ENCODE data around the gene CACYBP. TPM values are rescaled to one million over a fixed set of nuclear protein-coding genes. Genes with fewer than 3 reads are reported as not detected.

The CACYBP gene
- total RNA-seq, 2 experiments from 2014 or later, result 140 to 146 TPM

- H3K27ac ChIP-seq (ENCODE audit: low read depth in 1 of 2, low read length in 2 of 2), result no peak overlapping the region
- peak overlapping the region; percentile 50 for H3K27ac Mint-ChIP-seq
- intact Hi-C loops (cut with DNase I, micrococcal nuclease), result no loop called here
- H3K4me1 Mint-ChIP-seq (ENCODE audit: low read depth), result peaks cover 57% of the 10 kb centered on the region
- ChIA-PET CTCF (interaction anchor here (1.2 kb wide), 1 partner anchor 58 kb away, joined by 4 read pairs; no protein-coding TSS in a partner anchor), POLR2A (interaction anchor here (0.8 to 10.4 kb wide), 3 partner anchors 11 to 28 kb away, joined by 3 to 338 read pairs (median 22); partner anchors contain the start of gene CACYBP)
- no peaks in the 10 kb centered on the region for H3K27me3 Mint-ChIP-seq
- peak overlapping the region; percentile 27 for H3K4me3 Mint-ChIP-seq
- DNase-seq (no peak), ATAC-seq (ENCODE audit: poor library complexity) (no peak)
- TF ChIP-seq CTCF (IDR thresholded peaks at IDR 0.05), result no peak
- peaks cover 30% of the 10 kb centered on the region for H3K36me3 ChIP-seq (ENCODE audit: insufficient read depth, low read length)
- no peaks in the 10 kb centered on the region for H3K9me3 Mint-ChIP-seq
- H3K9me3 ChIP-seq (ENCODE audit: control insufficient read depth in 1 of 2, insufficient read depth in 1 of 2, low read length in 2 of 2), result no peaks in the 10 kb centered on the region
- H3K27me3 ChIP-seq (ENCODE audit: control insufficient read depth in 1 of 2, insufficient read depth in 2 of 2, low read length in 2 of 2), result no peaks in the 10 kb centered on the region
- no peak overlapping the region for H3K4me3 ChIP-seq (ENCODE audit: low read length)
- peaks cover 42% of the 10 kb centered on the region for H3K36me3 Mint-ChIP-seq (ENCODE audit: low read depth)
- H3K4me1 ChIP-seq (ENCODE audit: insufficient read depth, low read length), result peaks cover 43% of the 10 kb centered on the region
Measured at GRCh38 chr1:174971466-174971865, 28.3 kb upstream of the CACYBP start.

GRCh38 chr1:174971902-174972301, 27.8 kb upstream of the CACYBP start:
- peaks cover 59% of the 10 kb centered on the region for H3K4me1 Mint-ChIP-seq (ENCODE audit: low read depth)
- POLR2A ChIA-PET, result interaction anchor here (0.8 to 10.4 kb wide), 2 partner anchors 18 to 27 kb away, joined by 3 to 338 read pairs; partner anchors contain the start of gene CACYBP

GRCh38 chr1:174974711-174975119, 25.0 kb upstream of the CACYBP start:
- H3K36me3 Mint-ChIP-seq (ENCODE audit: low read depth), result peaks cover 67% of the 10 kb centered on the region
- intact Hi-C loops (cut with DNase I, micrococcal nuclease), result loop anchor here in 1 of 2 experiments (5.0 kb wide), 1 partner anchor 37 kb away; no protein-coding TSS in a partner anchor
- no peak overlapping the region for H3K4me3 Mint-ChIP-seq
- H3K4me1 ChIP-seq (ENCODE audit: insufficient read depth, low read length), result peaks cover 25% of the 10 kb centered on the region
- DNase-seq, result no peak
- no peaks in the 10 kb centered on the region for H3K27me3 Mint-ChIP-seq
- CTCF ChIA-PET, result interaction anchor here (0.5 to 0.6 kb wide), 2 partner anchors 28 to 38 kb away, joined by 3 read pairs; no protein-coding TSS in a partner anchor
- H3K36me3 ChIP-seq (ENCODE audit: insufficient read depth, low read length), result peaks cover 53% of the 10 kb centered on the region
- no peaks in the 10 kb centered on the region for H3K27me3 ChIP-seq (ENCODE audit: control insufficient read depth in 1 of 2, insufficient read depth in 2 of 2, low read length in 2 of 2)
- TF ChIP-seq CTCF (IDR thresholded peaks at IDR 0.05), result no peak
- peaks cover 46% of the 10 kb centered on the region for H3K4me1 Mint-ChIP-seq (ENCODE audit: low read depth)
- H3K27ac ChIP-seq (ENCODE audit: low read depth in 1 of 2, low read length in 2 of 2), result no peak overlapping the region
- H3K27ac Mint-ChIP-seq, result peak overlapping the region; percentile 22
- POLR2A ChIA-PET, result interaction anchor here (0.6 to 1.7 kb wide), 2 partner anchors 14 to 24 kb away, joined by 4 to 7 read pairs; no protein-coding TSS in a partner anchor
- no peaks in the 10 kb centered on the region for H3K9me3 Mint-ChIP-seq
- no peaks in the 10 kb centered on the region for H3K9me3 ChIP-seq (ENCODE audit: control insufficient read depth in 1 of 2, insufficient read depth in 1 of 2, low read length in 2 of 2)
- no peak overlapping the region for H3K4me3 ChIP-seq (ENCODE audit: low read length)
- ATAC-seq (ENCODE audit: poor library complexity), result no peak

More at GRCh38 chr1:174971902-174972301, 27.8 kb upstream of the CACYBP start:
- Histone ChIP-seq H3K9me3 (ENCODE audit: control insufficient read depth in 1 of 2, insufficient read depth in 1 of 2, low read length in 2 of 2) (no peaks in the 10 kb centered on the region), H3K27me3 (ENCODE audit: control insufficient read depth in 1 of 2, insufficient read depth in 2 of 2, low read length in 2 of 2) (no peaks in the 10 kb centered on the region), H3K4me1 (ENCODE audit: insufficient read depth, low read length) (peaks cover 45% of the 10 kb centered on the region), H3K27ac (ENCODE audit: low read depth in 1 of 2, low read length in 2 of 2) (no peak overlapping the region), H3K36me3 (ENCODE audit: insufficient read depth, low read length) (peaks cover 32% of the 10 kb centered on the region), H3K4me3 (ENCODE audit: low read length) (no peak overlapping the region)
- peaks cover 46% of the 10 kb centered on the region for H3K36me3 Mint-ChIP-seq (ENCODE audit: low read depth)
- H3K9me3 Mint-ChIP-seq, result no peaks in the 10 kb centered on the region
- H3K4me3 Mint-ChIP-seq, result no peak overlapping the region
- H3K27ac Mint-ChIP-seq, result peak overlapping the region; percentile 50
- peak in 1 of 14 experiments; percentile 28 for DNase-seq
- no peak for TF ChIP-seq CTCF (IDR thresholded peaks at IDR 0.05)
- CTCF ChIA-PET, result no interaction called here
- H3K27me3 Mint-ChIP-seq, result no peaks in the 10 kb centered on the region
- ATAC-seq (ENCODE audit: poor library complexity), result no peak
- intact Hi-C loops (cut with DNase I, micrococcal nuclease), result no loop called here

Data from CD4-positive, alpha-beta T cell (primary cell).